Measurements from ENCODE around the gene BATF3.

- TF ChIP-seq CTCF (IDR thresholded peaks at IDR 0.05), result no peak
- no peak for TF ChIP-seq POLR2A (IDR thresholded peaks at IDR 0.05)
Measured at GRCh38 chr1:212687811-212688210, 11.8 kb downstream of the BATF3 start.
